Naive thymus-derived CD4-positive, alpha-beta T cell (primary cell): ENCODE measurements around the gene GOLGB1. TPM values are rescaled to one million over a fixed set of nuclear protein-coding genes. Genes with fewer than 3 reads are reported as not detected.

ENCODE experiments used
- ATAC-seq: fragments of 150-1000 bp; cut with Tn5 transposase; 2 replicates; pipeline ENCODE4 v1.10.0; 2021; ENCODE audit warnings: mild to moderate bottlenecking, moderate library complexity
- CTCF ChIA-PET: fragments of 350-600 bp; sonication (Branson Sonifier 250); formaldehyde crosslinking; loops from one replicate; lab custom pipeline; 2021; ENCODE audit warnings: antibody characterized with exemption; lab: Charles Lee
- POLR2A ChIA-PET: fragments of 350-600 bp; sonication (Branson Sonifier 250); formaldehyde crosslinking; loops from one replicate; lab custom pipeline; 2021; ENCODE audit warnings: antibody characterized with exemption, inconsistent platforms; lab: Charles Lee
- DNase-seq, 9 donors: peaks; one replicate each; pipeline versions ENCODE4 v3.0.0 to v3.0.0-alpha.2; 2020 to 2022; ENCODE audit warnings: mixed read lengths in 1 of 9
- H3K27ac ChIP-seq: one replicate; pipeline ENCODE4 v1.7.0; 2013; ENCODE audit warnings: mild to moderate bottlenecking, low read depth, low read length, moderate library complexity
- H3K27me3 ChIP-seq, 2 donors: one replicate each; pipeline ENCODE4 v1.7.0; 2013; ENCODE audit warnings: low read length in 2 of 2, mild to moderate bottlenecking in 2 of 2, moderate library complexity in 2 of 2; ENCODE audit not compliant: control insufficient read depth in 2 of 2, insufficient read depth in 2 of 2
- H3K36me3 ChIP-seq, 3 experiments: 1 replicate in 2 of 3; 2 replicates in 1 of 3; pipeline ENCODE4 v1.7.0; 2013; ENCODE audit warnings: low read length in 3 of 3, mild to moderate bottlenecking in 3 of 3, moderate library complexity in 1 of 3; ENCODE audit not compliant: insufficient read depth in 3 of 3, control insufficient read depth in 2 of 3
- H3K4me1 ChIP-seq, 2 donors: one replicate each; pipeline ENCODE4 v1.7.0; 2013; ENCODE audit warnings: low read length in 2 of 2, mild to moderate bottlenecking in 2 of 2, moderate library complexity in 1 of 2; ENCODE audit not compliant: control insufficient read depth in 2 of 2, insufficient read depth in 2 of 2
- H3K4me3 ChIP-seq: 2 replicates; pipeline ENCODE4 v1.7.0; 2013; ENCODE audit warnings: mild to moderate bottlenecking, low read length
- H3K9me3 ChIP-seq, 3 experiments: 1 replicate in 2 of 3; 2 replicates in 1 of 3; pipeline ENCODE4 v1.7.0; 2013; ENCODE audit warnings: low read length in 3 of 3; ENCODE audit not compliant: control insufficient read depth in 2 of 3
- H3K27ac Mint-ChIP-seq, 9 donors: one replicate each; pipeline ENCODE4 v1.8.0; 2020 to 2022; ENCODE audit warnings: mixed read lengths in 9 of 9, mild to moderate bottlenecking in 8 of 9, moderate library complexity in 5 of 9, inconsistent platforms in 2 of 9
- H3K27me3 Mint-ChIP-seq, 5 donors: one replicate each; pipeline ENCODE4 v1.8.0; 2021 to 2022; ENCODE audit warnings: mixed read lengths in 5 of 5, mild to moderate bottlenecking in 1 of 5
- H3K36me3 Mint-ChIP-seq, 5 donors: one replicate each; pipeline ENCODE4 v1.8.0; 2020 to 2022; ENCODE audit warnings: mixed read lengths in 5 of 5, mild to moderate bottlenecking in 3 of 5, inconsistent platforms in 1 of 5
- H3K4me1 Mint-ChIP-seq, 7 donors: one replicate each; pipeline ENCODE4 v1.8.0; 2020 to 2022; ENCODE audit warnings: mixed read lengths in 7 of 7, mild to moderate bottlenecking in 3 of 7, inconsistent platforms in 1 of 7
- H3K4me3 Mint-ChIP-seq, 10 donors: one replicate each; pipeline ENCODE4 v1.8.0; 2020 to 2022; ENCODE audit warnings: mild to moderate bottlenecking in 10 of 10, mixed read lengths in 10 of 10, moderate library complexity in 6 of 10, inconsistent platforms in 2 of 10
- H3K9me3 Mint-ChIP-seq, 11 donors: one replicate each; pipeline ENCODE4 v1.8.0; 2020 to 2022; ENCODE audit warnings: mixed read lengths in 11 of 11, mild to moderate bottlenecking in 4 of 11, inconsistent platforms in 1 of 11, moderate library complexity in 1 of 11
- intact Hi-C, 2 donors: fragments of 100-400 bp; cut with micrococcal nuclease; formaldehyde crosslinking; loops; one replicate each; pipeline ENCODE4 v1.15.1; 2023
- polyA plus RNA-seq, 2 donors: library from polyadenylated mRNA; unstranded; fragments of 300-500 nt; fragmentation: Illumina TruSeq; gene quantifications; one replicate each; pipeline ENCODE4 v1.2.3, GENCODE V29; 2021
- total RNA-seq, 6 experiments: library from RNA in 5 of 6; stranded (reverse) in 5 of 6; gene quantifications; 1 replicate in 5 of 6; 2 replicates in 1 of 6; pipeline ENCODE4 v1.2.3 and lab custom pipeline; 2021 to 2026

The GOLGB1 gene
- total and polyA plus RNA-seq, 7 experiments from 2014 or later, result 3.4 to 49.7 (median 38.0) TPM

GRCh38 chr3:121642601-121643314, 106.8 kb downstream of the GOLGB1 start:
- ChIA-PET POLR2A (interaction anchor here (0.7 kb wide), 1 partner anchor 402 kb away, joined by 3 read pairs; no protein-coding TSS in a partner anchor), CTCF (no interaction called here)
- peaks cover 25 to 79% (median 45%) of the 10 kb centered on the region in 3 experiments for H3K36me3 ChIP-seq
- Mint-ChIP-seq H3K9me3 (no peaks in the 10 kb centered on the region), H3K4me3 (no peak overlapping the region), H3K27me3 (no peaks in the 10 kb centered on the region), H3K27ac (peak overlapping the region in 1 of 9 donors; percentile 17), H3K36me3 (peaks cover 9 to 68% (median 44%) of the 10 kb centered on the region in 5 donors), H3K4me1 (peaks cover 12 to 31% (median 21%) of the 10 kb centered on the region in 7 donors)
- H3K27ac ChIP-seq, result no peak overlapping the region
- no peaks in the 10 kb centered on the region for H3K27me3 ChIP-seq
- intact Hi-C loops, result no loop called here
- no peaks in the 10 kb centered on the region for H3K4me1 ChIP-seq
- no peak for DNase-seq
- no peak for ATAC-seq
- H3K9me3 ChIP-seq, result no peaks in the 10 kb centered on the region
- H3K4me3 ChIP-seq, result no peak overlapping the region

GRCh38 chr3:121641127-121641526, 108.4 kb downstream of the GOLGB1 start:
- Mint-ChIP-seq H3K27ac (peak overlapping the region in 2 of 9 donors; percentile 9 to 67), H3K27me3 (no peaks in the 10 kb centered on the region), H3K4me1 (peaks cover 12 to 24% (median 19%) of the 10 kb centered on the region in 7 donors), H3K4me3 (no peak overlapping the region), H3K36me3 (peaks cover 18 to 80% (median 52%) of the 10 kb centered on the region in 5 donors), H3K9me3 (no peaks in the 10 kb centered on the region)
- H3K27ac ChIP-seq, result no peak overlapping the region
- peaks cover 29 to 90% (median 56%) of the 10 kb centered on the region in 3 experiments for H3K36me3 ChIP-seq
- DNase-seq (no peak), ATAC-seq (no peak)
- H3K27me3 ChIP-seq, result no peaks in the 10 kb centered on the region
- H3K4me1 ChIP-seq, result no peaks in the 10 kb centered on the region
- H3K9me3 ChIP-seq, result no peaks in the 10 kb centered on the region
- ChIA-PET CTCF (no interaction called here), POLR2A (no interaction called here)
- H3K4me3 ChIP-seq, result no peak overlapping the region
- intact Hi-C loops, result no loop called here

GRCh38 chr3:121637922-121638321, 111.6 kb downstream of the GOLGB1 start:
- H3K36me3 Mint-ChIP-seq, result peaks cover 38 to 80% (median 59%) of the 10 kb centered on the region in 5 donors

GRCh38 chr3:121630355-121630754, 119.2 kb downstream of the GOLGB1 start:
- peak overlapping the region in 5 of 9 donors; percentile 6 to 41 (median 19) for H3K27ac Mint-ChIP-seq
- no peak overlapping the region for H3K4me3 Mint-ChIP-seq
- intact Hi-C loops, result no loop called here
- H3K27ac ChIP-seq, result no peak overlapping the region
- H3K27me3 ChIP-seq, result no peaks in the 10 kb centered on the region
- ChIA-PET CTCF (no interaction called here), POLR2A (no interaction called here)
- H3K9me3 Mint-ChIP-seq, result no peaks in the 10 kb centered on the region
- no peaks in the 10 kb centered on the region for H3K27me3 Mint-ChIP-seq
- ATAC-seq (no peak), DNase-seq (no peak)
- peaks cover 33 to 60% (median 52%) of the 10 kb centered on the region in 5 donors for H3K36me3 Mint-ChIP-seq
- H3K4me3 ChIP-seq, result no peak overlapping the region
- no peaks in the 10 kb centered on the region for H3K9me3 ChIP-seq
- H3K4me1 ChIP-seq, result no peaks in the 10 kb centered on the region
- peaks cover 0 to 7% (median 0%) of the 10 kb centered on the region in 7 donors for H3K4me1 Mint-ChIP-seq
- H3K36me3 ChIP-seq, result peaks cover 21 to 54% (median 21%) of the 10 kb centered on the region in 3 experiments

More at GRCh38 chr3:121637922-121638321, 111.6 kb downstream of the GOLGB1 start:
- H3K4me1 Mint-ChIP-seq, result peaks cover 11 to 21% (median 17%) of the 10 kb centered on the region in 7 donors
- H3K27ac Mint-ChIP-seq, result peak overlapping the region in 7 of 9 donors; percentile 38 to 74 (median 62)
- ATAC-seq (no peak), DNase-seq (no peak)
- no peaks in the 10 kb centered on the region for H3K27me3 Mint-ChIP-seq
- no peaks in the 10 kb centered on the region for H3K27me3 ChIP-seq
- no peak overlapping the region for H3K4me3 Mint-ChIP-seq
- no peaks in the 10 kb centered on the region for H3K9me3 ChIP-seq
- no peaks in the 10 kb centered on the region for H3K9me3 Mint-ChIP-seq
- no peak overlapping the region for H3K27ac ChIP-seq
- CTCF ChIA-PET, result no interaction called here
- intact Hi-C loops, result loop anchor here in 1 of 2 donors (2.0 kb wide), 1 partner anchor 15 kb away; no protein-coding TSS in a partner anchor
- H3K4me1 ChIP-seq, result no peaks in the 10 kb centered on the region
- POLR2A ChIA-PET, result interaction anchor here (0.6 kb wide), 1 partner anchor 146 kb away, joined by 3 read pairs; no protein-coding TSS in a partner anchor
- H3K36me3 ChIP-seq, result peaks cover 37 to 96% (median 57%) of the 10 kb centered on the region in 3 experiments
- no peak overlapping the region for H3K4me3 ChIP-seq

DNA sequence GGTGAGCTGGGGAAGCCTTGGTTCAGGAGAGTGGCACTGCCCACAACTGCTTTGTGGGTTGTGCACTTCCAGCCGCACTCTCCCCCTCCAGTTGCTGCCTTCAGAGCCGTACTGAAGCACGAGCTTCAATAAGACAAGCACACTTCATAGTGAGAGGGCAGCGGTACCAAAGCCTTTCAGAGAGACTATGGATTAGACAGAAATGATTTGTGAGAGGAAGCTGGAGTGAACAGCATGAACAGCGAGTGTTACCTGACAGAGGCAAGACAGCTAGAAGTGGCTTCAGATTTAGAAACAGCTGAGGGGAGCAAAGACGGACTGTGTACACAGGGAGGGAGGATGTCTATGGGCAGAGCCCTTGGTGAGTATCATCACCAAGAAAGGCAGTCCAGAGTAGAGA, 119.9 kb downstream of the GOLGB1 start:
- peaks cover 0 to 7% (median 0%) of the 10 kb centered on the region in 7 donors for H3K4me1 Mint-ChIP-seq
- no peak overlapping the region for H3K4me3 Mint-ChIP-seq
- no peaks in the 10 kb centered on the region for H3K4me1 ChIP-seq
- intact Hi-C loops, result no loop called here
- no peaks in the 10 kb centered on the region for H3K27me3 ChIP-seq
- peaks cover 17 to 46% (median 18%) of the 10 kb centered on the region in 3 experiments for H3K36me3 ChIP-seq
- CTCF ChIA-PET, result no interaction called here
- peaks cover 27 to 53% (median 45%) of the 10 kb centered on the region in 5 donors for H3K36me3 Mint-ChIP-seq
- POLR2A ChIA-PET, result interaction anchor here (1.2 kb wide), 1 partner anchor 32 kb away, joined by 3 read pairs; the partner anchor contains the start of gene HCLS1
- H3K27ac ChIP-seq, result no peak overlapping the region
- no peak for DNase-seq
- no peak overlapping the region for H3K4me3 ChIP-seq
- no peak for ATAC-seq
- no peaks in the 10 kb centered on the region for H3K9me3 ChIP-seq
- H3K27me3 Mint-ChIP-seq, result no peaks in the 10 kb centered on the region
- peak overlapping the region in 2 of 9 donors; percentile 11 to 19 for H3K27ac Mint-ChIP-seq
- no peaks in the 10 kb centered on the region for H3K9me3 Mint-ChIP-seq

GRCh38 chr3:121627622-121628021, 121.9 kb downstream of the GOLGB1 start:
- no peaks in the 10 kb centered on the region for H3K27me3 Mint-ChIP-seq
- no peaks in the 10 kb centered on the region for H3K4me1 ChIP-seq
- H3K27ac Mint-ChIP-seq, result no peak overlapping the region
- no peaks in the 10 kb centered on the region for H3K9me3 ChIP-seq
- H3K36me3 ChIP-seq, result peaks cover 8 to 27% (median 9%) of the 10 kb centered on the region in 3 experiments
- no peak overlapping the region for H3K4me3 Mint-ChIP-seq
- no peak overlapping the region for H3K27ac ChIP-seq
- no peaks in the 10 kb centered on the region for H3K27me3 ChIP-seq
- intact Hi-C loops, result no loop called here
- POLR2A ChIA-PET, result no interaction called here
- H3K9me3 Mint-ChIP-seq, result no peaks in the 10 kb centered on the region
- H3K4me1 Mint-ChIP-seq, result peaks cover 0 to 7% (median 0%) of the 10 kb centered on the region in 7 donors
- DNase-seq (no peak), ATAC-seq (no peak)
- H3K4me3 ChIP-seq, result no peak overlapping the region
- H3K36me3 Mint-ChIP-seq, result peaks cover 17 to 40% (median 32%) of the 10 kb centered on the region in 5 donors
- CTCF ChIA-PET, result no interaction called here
